ENCODE data around the gene SLC39A10.
"Not testable (repeated sequence)": the region's sequence is repeated elsewhere in the genome, so short reads cannot be mapped to it uniquely, and the experiment has no call there.

Gene SLC39A10

GRCh38 chr2:195656859-195657633, at the start of gene SLC39A10:
Gene SLC39A10, plus strand, starts transcription at chr2:195657226. Its CDS starts 22,817 bp downstream, at chr2:195680043.
- DNase-seq, result peak; percentile 99

DNA sequence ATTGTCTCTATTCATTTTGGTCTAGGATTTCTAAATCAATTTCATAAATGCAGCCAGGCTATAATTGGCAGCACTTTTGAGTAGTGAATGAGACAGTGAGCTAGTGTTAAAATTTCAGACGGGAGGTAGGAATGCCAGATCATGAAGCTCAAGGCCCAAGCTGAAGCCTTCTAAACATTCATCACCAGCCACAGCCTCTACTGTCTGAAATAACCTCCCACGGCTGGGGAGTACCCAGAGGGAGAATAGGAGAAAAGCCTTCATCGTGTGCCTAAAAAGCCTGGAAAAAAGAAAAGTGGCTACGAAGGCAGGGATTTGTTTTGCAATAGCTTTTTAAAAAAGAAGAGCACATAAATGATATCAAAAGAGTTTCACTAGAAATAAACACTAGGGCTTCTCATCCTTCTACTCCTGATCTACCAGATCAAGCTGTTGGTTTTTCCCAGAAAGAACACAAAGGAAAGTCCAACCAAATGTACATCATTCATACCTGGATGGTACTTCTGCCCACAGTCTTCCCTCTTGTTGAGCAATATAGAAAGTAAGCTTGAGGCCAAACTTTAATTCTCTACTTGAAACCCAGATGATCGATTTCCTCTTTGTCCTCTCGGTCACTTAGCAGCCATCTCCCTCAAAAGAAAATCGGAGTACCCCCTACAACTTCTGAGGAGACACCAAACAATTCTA, 48.1 kb upstream of the SLC39A10 start:
- DNase-seq, result no peak

DNA sequence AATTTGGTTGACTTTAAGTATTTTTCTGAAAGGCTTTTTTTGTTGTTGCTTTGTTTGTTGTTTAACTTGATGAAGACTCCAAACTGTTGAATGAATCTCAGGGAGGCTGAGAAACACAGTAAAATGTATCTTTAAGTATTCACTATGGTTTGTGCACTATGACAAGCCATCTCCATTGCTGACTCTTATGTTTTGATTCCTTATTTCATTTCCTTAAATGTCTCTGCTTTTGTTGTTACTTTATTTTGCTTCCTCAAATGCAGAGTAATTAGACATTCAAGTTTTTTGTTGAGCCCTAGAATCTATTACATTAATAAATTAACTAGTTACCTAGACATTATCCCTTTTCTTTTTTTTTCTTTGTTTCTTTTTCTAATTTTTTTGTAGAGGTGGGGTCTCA, 46.3 kb upstream of the SLC39A10 start:
- DNase-seq, result no peak

DNA sequence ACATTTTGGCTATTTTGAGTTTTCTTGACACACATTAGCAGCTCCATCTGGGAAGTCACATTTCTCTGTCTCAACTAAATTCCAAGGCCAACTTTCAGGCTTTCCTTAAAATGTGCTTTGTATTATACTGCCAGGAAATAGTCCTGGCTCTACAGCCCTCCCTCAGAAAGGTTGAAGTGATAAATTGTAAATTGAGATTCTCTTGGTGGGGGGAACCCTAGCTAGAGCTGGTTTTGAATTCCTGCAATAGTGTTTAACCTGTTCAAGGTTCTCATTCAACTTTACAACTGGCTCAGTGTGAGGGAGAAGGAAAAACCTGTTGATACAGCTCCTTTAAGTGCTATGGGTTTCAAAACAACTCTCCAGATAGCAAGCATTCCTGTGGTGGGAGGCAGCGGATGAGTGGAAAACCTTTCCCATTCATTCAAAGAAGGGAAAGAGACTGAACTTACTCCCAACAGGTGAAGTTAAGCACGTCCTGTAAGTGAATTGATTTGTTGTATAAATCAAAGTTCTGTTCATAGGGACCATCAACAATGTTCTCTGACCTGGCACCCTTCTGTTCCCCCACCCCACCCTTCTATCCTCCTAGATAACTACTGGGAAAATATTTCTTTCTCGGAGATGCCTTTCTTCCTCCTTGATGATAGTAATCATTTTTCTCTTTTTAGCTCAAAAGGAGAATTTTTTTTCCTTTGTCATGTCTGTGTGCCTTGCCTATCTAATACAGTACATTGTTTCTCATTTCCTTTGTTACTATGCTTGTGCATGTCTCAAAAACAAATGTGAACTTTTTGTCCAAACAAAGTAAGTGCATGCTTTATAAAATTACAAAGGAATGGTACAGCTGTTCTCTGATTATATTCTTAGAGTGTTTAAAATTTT, 44.2 kb upstream of the SLC39A10 start:
- no peak for DNase-seq

DNA sequence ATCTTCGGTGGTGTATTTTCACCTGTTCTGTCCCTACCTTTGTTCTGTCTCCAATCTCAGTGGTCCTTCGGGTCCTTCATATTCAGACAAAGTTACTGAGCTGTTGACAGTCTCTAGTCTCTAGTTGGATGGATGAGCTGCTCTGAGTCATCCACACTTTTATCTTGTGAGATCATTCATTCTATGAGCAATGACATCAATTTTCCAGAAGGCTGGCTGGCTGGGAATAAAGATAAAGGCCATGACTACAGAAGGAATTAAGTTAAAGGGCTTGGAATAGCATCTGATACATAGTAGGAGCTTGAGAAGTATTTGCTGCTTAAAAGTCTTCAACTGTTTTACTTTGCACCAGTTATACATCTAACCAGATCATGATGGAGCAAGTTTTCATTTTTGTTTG, 43.1 kb upstream of the SLC39A10 start:
- DNase-seq, result no peak

- no peak for DNase-seq
Measured at GRCh38 chr2:195619590-195619989, 37.4 kb upstream of the SLC39A10 start.

DNA sequence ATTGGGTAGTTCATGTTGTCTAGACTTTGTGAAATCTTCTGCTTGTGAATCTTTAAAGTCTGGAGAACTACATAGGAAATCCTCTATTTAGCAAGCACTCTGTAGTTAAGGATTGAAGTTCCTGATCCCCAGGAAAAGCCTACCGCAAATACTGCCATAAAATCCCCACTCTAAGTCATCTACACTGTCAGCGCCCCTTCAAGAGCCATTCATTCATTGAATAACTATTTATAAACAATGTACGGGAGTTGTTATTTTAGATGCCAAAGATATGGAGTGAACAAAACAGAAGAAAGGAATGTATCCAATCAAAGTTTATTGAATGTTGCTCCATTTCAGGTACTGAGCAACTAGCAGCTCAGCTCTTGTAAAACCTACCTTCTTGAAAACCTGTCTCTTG, 36.5 kb upstream of the SLC39A10 start:
- DNase-seq, result no peak

- no peak for DNase-seq
Measured at GRCh38 chr2:195622966-195623365, 34.1 kb upstream of the SLC39A10 start.

GRCh38 chr2:195626507-195626906, 30.5 kb upstream of the SLC39A10 start:
- no peak for DNase-seq

DNA sequence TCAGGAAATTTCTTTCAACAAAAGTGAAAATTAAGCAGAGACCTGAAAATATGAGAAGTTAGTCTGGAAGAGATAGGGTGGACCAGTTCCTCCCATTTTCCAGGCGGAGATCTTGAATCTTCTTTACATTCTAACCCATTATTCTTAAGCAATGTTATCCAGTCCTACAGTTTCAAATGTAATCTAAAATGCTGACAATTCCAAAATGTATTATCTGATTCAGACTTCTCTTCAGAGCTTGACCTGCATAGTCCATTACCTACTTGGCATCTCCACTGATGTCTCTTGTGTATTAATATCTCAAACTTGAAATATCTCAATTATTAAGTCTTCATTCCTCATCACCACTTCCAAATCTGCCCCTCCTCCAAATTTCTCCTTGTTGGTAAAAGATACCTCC, 28.4 kb upstream of the SLC39A10 start:
- no peak for DNase-seq

- DNase-seq, result no peak
Measured at GRCh38 chr2:195632856-195633572, 24.0 kb upstream of the SLC39A10 start.

GRCh38 chr2:195633573-195633870, 23.5 kb upstream of the SLC39A10 start:
- DNase-seq, result no peak

GRCh38 chr2:195633974-195634373, 23.1 kb upstream of the SLC39A10 start:
- DNase-seq, result no peak

DNA sequence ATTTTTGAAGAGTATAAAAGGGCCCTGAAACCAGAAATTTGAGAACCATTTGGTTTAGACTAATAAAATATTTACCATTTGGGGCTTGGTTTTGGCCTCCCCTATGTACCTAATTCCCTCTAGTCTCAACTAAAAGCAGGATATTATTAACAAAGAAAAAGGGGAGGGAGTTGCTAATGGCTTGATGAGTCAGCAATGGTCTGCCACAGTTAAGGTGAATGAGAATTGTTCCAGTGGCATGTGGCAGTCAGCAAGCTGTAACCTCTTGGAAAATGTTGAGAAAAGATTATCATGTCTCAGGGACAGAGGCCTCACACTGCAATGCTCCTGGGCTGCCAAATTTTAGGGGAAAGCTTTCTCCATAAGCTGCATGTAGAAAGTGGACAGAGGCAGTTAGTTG, 20.1 kb upstream of the SLC39A10 start:
- DNase-seq, result no peak

- DNase-seq, result no peak
Measured at GRCh38 chr2:195638750-195639149, 18.3 kb upstream of the SLC39A10 start.

- no peak for DNase-seq
Measured at GRCh38 chr2:195639238-195639858, 17.7 kb upstream of the SLC39A10 start.

DNA sequence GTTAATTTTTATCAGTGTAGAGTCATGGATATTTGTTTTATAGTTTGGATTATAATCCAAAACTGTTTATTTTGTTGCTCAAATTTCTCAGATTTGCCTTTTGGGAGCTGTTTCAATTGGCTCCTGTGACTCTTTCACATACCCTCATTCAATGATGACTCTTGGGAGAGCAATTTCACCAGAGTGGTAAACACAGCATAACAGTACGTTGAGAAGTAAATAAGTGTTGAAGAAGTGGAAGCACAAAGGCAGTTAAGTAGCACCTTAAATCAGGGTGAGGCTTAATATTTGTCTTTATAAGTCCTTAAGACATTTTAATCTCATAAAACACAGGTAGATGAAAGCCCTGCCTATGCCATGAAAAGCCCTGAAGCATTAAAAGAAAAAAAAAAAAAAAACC, 17.1 kb upstream of the SLC39A10 start:
- no peak for DNase-seq

GRCh38 chr2:195642027-195642678, 14.9 kb upstream of the SLC39A10 start:
- no peak for DNase-seq

DNA sequence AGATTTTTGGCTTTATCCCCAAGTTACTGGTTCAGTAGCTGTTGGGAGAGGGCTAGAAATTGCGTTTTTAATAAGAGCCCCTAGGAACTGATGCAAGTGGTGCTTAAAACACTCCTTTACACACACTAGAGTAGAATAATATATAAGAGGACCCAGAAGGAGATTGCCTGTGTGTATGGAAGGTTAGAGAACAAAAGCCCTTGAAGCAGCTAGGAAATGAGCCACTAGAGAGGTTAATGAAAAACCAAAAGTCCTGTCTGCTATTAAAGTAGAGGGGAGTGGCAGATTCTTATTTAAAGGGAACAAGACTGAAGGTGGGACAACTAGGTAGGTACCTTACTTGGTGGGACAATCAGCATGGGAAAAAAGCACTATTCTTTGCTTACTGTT, 14.4 kb upstream of the SLC39A10 start:
- no peak for DNase-seq

DNA sequence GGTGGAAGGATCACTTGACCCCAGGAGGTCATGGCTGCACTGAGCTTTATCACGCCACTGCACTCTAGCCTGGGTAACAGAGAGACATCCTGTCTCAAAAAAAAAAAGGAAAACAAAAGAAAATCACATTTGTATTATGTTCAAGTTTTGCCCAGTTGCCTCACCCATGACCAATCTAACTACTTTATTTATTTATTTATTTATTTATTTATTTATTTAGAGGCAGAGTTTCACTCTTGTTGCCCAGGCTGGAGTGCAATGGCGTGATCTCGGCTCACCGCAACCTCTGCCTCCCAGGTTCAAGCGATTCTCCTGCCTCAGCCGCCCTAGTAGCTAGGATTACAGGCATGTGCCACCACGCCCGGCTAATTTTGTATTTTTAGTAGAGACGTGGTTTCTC, 12.3 kb upstream of the SLC39A10 start:
- DNase-seq, result not testable (repeated sequence)

- no peak for DNase-seq
Measured at GRCh38 chr2:195645413-195645812, 11.6 kb upstream of the SLC39A10 start.

GRCh38 chr2:195646424-195646823, 10.6 kb upstream of the SLC39A10 start:
- no peak for DNase-seq

Data from activated T-cell treated with anti-CD3 and anti-CD28 coated beads, Interleukin-2, amount 50 U/mL, for 1 hour (primary cell).